Measurements from ENCODE around the gene EBI3. TPM values are rescaled to one million over a fixed set of nuclear protein-coding genes. Genes with fewer than 3 reads are reported as not detected.

EBI3 gene
- polyA plus RNA-seq, 1 of the 3 experiments (the other 2 are of a cell fraction), result 3.7 TPM

DNA sequence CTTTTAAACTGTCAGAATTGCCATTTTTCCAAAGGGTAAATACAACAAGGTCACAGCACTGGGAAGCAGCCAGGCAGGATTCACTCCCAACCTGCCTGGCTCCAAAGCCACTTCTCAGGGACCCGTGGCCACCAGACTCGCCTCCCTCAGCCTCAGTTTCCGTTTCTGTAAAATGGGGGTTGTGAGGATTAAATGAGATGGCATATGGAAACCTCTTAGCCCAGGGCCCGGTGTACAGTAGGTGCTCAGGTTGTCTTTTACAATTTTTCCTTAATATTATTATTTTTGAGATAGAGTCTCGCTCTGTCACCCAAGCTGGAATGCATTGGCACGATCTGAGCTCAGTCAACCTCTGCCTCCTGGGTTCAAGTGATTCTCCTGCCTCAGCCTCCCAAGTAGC lies 27.7 kb downstream of the EBI3 start:
- POLR2A ChIA-PET, result interaction anchor here (1.1 kb wide), 1 partner anchor 9 kb away, joined by 3 read pairs; no protein-coding TSS in a partner anchor
- peaks cover 23 to 48% of the 10 kb centered on the region in 2 experiments for H3K36me3 ChIP-seq (replicated peaks in 1 of 2; ENCODE audit: control insufficient read depth in 1 of 2, insufficient read depth in 2 of 2, low read length in 1 of 2)
- WGBS (ENCODE audit: low lambda C conversion rate), result 83% methylated on average over 6 of the region's 6 CpGs

DNA sequence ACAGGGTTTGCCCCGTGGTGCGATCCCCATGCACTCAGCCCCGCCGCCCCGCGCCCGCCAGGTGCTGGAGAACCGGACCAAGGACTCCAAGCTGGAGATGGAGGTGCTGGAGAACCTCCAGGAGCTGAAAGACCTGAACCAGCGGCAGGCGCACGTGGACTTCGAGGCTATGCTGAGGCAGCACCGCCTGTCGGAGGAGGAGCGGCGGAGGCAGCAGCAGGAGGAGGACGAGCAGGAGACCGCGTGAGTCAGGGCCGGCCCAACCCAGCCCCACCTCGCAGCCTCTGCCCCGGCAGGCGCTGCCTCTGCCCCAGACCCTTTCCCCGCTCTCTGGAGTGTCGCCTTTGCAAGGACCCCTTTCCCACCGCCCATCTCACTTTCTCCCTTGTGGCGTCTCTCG lies 28.9 kb downstream of the EBI3 start:
- no peaks in the 10 kb centered on the region for H3K79me2 ChIP-seq (ENCODE audit: insufficient read depth)
- H4K20me1 ChIP-seq (ENCODE audit: insufficient read depth), result no peaks in the 10 kb centered on the region
- 0 out of 2 replicates have a peak, but pooled peaks cover 6% of the 10 kb centered on the region for H3K9me3 ChIP-seq
- no peak overlapping the region for H3K4me2 ChIP-seq
- no peaks in the 10 kb centered on the region for H3F3A ChIP-seq (replicated peaks; ENCODE audit: insufficient read depth)
- no peaks in the 10 kb centered on the region for H3K9me2 ChIP-seq
- H2AFZ ChIP-seq (ENCODE audit: low read depth), result no peak overlapping the region
- H3K27me3 ChIP-seq (ENCODE audit: insufficient read depth), result no peaks in the 10 kb centered on the region
- DNase-seq, result no peak
- no peak overlapping the region for H3K4me3 ChIP-seq (ENCODE audit: low read depth in 2 of 2, low read length in 1 of 2)
- 95% methylated on average over 23 of the region's 28 CpGs for WGBS (ENCODE audit: low lambda C conversion rate)
- ChIA-PET CTCF (interaction anchor here (1.6 to 2.2 kb wide), 2 partner anchors 9 to 95 kb away, joined by 3 to 11 read pairs; no protein-coding TSS in a partner anchor), POLR2A (interaction anchor here (0.6 kb wide), 1 partner anchor 18 kb away, joined by 3 read pairs; no protein-coding TSS in a partner anchor)
- H3K27ac ChIP-seq (ENCODE audit: low read depth in 2 of 2, low read length in 1 of 2), result no peak overlapping the region
- peaks cover 23 to 40% of the 10 kb centered on the region in 2 experiments for H3K36me3 ChIP-seq (replicated peaks in 1 of 2; ENCODE audit: control insufficient read depth in 1 of 2, insufficient read depth in 2 of 2, low read length in 1 of 2)
- TF ChIP-seq GATA2 (CRISPR knock-in tag; IDR thresholded peaks at IDR 0.05), result no peak
- H3K4me1 ChIP-seq (ENCODE audit: control insufficient read depth in 1 of 2, insufficient read depth in 2 of 2, low read depth in 1 of 2, low read length in 1 of 2), result no peaks in the 10 kb centered on the region
- H3K9ac ChIP-seq, result no peak overlapping the region

More for the DNA sequence above, 27.7 kb downstream of the EBI3 start:
- H3K4me2 ChIP-seq, result no peak overlapping the region
- CTCF ChIA-PET, result interaction anchor here (0.7 to 2.2 kb wide), 2 partner anchors 96 to 143 kb away, joined by 4 to 11 read pairs; partner anchors contain the start of gene SH3GL1
- no peaks in the 10 kb centered on the region for H4K20me1 ChIP-seq (ENCODE audit: insufficient read depth)
- no peaks in the 10 kb centered on the region for H3K27me3 ChIP-seq (ENCODE audit: insufficient read depth)
- no peak for TF ChIP-seq CHD2 (IDR thresholded peaks at IDR 0.05; ENCODE audit: low read length, partially characterized antibody)
- TF ChIP-seq, protein P1, sequence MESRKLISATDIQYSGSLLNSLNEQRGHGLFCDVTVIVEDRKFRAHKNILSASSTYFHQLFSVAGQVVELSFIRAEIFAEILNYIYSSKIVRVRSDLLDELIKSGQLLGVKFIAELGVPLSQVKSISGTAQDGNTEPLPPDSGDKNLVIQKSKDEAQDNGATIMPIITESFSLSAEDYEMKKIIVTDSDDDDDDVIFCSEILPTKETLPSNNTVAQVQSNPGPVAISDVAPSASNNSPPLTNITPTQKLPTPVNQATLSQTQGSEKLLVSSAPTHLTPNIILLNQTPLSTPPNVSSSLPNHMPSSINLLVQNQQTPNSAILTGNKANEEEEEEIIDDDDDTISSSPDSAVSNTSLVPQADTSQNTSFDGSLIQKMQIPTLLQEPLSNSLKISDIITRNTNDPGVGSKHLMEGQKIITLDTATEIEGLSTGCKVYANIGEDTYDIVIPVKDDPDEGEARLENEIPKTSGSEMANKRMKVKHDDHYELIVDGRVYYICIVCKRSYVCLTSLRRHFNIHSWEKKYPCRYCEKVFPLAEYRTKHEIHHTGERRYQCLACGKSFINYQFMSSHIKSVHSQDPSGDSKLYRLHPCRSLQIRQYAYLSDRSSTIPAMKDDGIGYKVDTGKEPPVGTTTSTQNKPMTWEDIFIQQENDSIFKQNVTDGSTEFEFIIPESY (IDR thresholded peaks at IDR 0.05; ENCODE audit: borderline replicate concordance, low read depth), result no peak
- TF ChIP-seq, protein P2, sequence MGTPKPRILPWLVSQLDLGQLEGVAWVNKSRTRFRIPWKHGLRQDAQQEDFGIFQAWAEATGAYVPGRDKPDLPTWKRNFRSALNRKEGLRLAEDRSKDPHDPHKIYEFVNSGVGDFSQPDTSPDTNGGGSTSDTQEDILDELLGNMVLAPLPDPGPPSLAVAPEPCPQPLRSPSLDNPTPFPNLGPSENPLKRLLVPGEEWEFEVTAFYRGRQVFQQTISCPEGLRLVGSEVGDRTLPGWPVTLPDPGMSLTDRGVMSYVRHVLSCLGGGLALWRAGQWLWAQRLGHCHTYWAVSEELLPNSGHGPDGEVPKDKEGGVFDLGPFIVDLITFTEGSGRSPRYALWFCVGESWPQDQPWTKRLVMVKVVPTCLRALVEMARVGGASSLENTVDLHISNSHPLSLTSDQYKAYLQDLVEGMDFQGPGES (IDR thresholded peaks at IDR 0.05; ENCODE audit: low read depth, low read length), result no peak
- TF ChIP-seq, protein P3, sequence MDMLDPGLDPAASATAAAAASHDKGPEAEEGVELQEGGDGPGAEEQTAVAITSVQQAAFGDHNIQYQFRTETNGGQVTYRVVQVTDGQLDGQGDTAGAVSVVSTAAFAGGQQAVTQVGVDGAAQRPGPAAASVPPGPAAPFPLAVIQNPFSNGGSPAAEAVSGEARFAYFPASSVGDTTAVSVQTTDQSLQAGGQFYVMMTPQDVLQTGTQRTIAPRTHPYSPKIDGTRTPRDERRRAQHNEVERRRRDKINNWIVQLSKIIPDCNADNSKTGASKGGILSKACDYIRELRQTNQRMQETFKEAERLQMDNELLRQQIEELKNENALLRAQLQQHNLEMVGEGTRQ (IDR thresholded peaks at IDR 0.05; ENCODE audit: borderline replicate concordance, low read depth, low read length), result no peak
- H3F3A ChIP-seq (replicated peaks; ENCODE audit: insufficient read depth), result no peaks in the 10 kb centered on the region
- H2AFZ ChIP-seq (ENCODE audit: low read depth), result no peak overlapping the region
- H3K27ac ChIP-seq (ENCODE audit: low read depth in 2 of 2, low read length in 1 of 2), result no peak overlapping the region
- no peaks in the 10 kb centered on the region for H3K79me2 ChIP-seq (ENCODE audit: insufficient read depth)
- no peak overlapping the region for H3K4me3 ChIP-seq (ENCODE audit: low read depth in 2 of 2, low read length in 1 of 2)
- 0 out of 2 replicates have a peak, but pooled peaks cover 6% of the 10 kb centered on the region for H3K9me3 ChIP-seq
- no peaks in the 10 kb centered on the region for H3K9me2 ChIP-seq
- no peak for DNase-seq
- no peak overlapping the region for H3K9ac ChIP-seq
- H3K4me1 ChIP-seq (ENCODE audit: control insufficient read depth in 1 of 2, insufficient read depth in 2 of 2, low read depth in 1 of 2, low read length in 1 of 2), result no peaks in the 10 kb centered on the region

All from SK-N-SH (cell line).